ENCODE data around the gene ZMAT5.

The ZMAT5 gene

DNA sequence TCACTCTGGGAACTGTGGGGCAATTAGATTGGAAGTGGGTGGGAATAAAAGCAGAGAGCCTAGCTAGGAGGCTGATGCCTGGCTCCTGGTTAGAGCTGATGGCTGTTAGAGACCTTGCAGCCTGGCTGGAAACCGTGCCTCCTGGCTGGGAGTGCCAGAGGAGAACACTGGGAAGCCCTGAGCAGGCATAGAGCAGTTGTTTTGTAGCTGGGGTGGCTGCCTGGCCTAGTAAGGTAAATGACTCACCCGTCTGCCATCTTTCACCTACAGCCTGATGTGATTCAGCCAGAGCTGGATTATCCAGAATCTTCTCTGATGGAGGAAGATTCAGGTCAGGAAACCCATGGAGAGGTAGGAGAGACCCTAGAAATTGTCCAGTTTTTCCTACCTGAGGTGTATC, 6.4 kb upstream of the ZMAT5 start:
- Mint-ChIP-seq H3K27me3 (ENCODE audit: low read depth) (no peaks in the 10 kb centered on the region), H3K27ac (no peak overlapping the region), H3K9me3 (no peaks in the 10 kb centered on the region), H3K4me3 (no peak overlapping the region), H3K36me3 (ENCODE audit: low read depth) (peaks cover 20% of the 10 kb centered on the region), H3K4me1 (peaks cover 3% of the 10 kb centered on the region)
- TF ChIP-seq, protein P1, sequence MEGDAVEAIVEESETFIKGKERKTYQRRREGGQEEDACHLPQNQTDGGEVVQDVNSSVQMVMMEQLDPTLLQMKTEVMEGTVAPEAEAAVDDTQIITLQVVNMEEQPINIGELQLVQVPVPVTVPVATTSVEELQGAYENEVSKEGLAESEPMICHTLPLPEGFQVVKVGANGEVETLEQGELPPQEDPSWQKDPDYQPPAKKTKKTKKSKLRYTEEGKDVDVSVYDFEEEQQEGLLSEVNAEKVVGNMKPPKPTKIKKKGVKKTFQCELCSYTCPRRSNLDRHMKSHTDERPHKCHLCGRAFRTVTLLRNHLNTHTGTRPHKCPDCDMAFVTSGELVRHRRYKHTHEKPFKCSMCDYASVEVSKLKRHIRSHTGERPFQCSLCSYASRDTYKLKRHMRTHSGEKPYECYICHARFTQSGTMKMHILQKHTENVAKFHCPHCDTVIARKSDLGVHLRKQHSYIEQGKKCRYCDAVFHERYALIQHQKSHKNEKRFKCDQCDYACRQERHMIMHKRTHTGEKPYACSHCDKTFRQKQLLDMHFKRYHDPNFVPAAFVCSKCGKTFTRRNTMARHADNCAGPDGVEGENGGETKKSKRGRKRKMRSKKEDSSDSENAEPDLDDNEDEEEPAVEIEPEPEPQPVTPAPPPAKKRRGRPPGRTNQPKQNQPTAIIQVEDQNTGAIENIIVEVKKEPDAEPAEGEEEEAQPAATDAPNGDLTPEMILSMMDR (IDR thresholded peaks at IDR 0.05; ENCODE audit: unreplicated experiment in 3 of 3): no peak

DNA sequence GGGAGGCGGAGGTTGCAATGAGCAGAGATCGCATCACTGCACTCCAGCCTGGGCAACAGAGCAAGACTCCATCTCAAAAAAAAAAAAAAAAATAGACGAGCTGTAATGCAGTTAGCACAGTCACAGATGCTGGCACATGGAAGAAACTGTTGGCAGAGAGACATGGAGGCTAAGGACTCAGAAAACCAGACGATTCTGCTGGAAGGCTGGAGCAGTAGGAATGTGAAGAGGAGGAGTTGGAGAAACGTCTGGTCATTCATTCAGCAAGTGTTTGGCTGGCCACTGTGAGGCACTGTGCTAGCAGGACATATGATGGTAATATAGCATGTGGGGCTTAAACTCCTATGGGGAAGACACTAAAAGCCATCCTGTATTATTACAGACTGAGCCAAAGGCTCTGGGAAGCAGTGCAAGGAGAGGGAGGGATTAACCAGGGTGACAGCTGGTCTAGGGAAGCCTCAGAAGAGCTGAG, 5.4 kb upstream of the ZMAT5 start:
- TF ChIP-seq, protein P1 (IDR thresholded peaks at IDR 0.05; ENCODE audit: unreplicated experiment in 3 of 3): no peak
- peak overlapping the region in 1 of 3 experiments; percentile 32 for H3K27ac Mint-ChIP-seq
- H3K27me3 Mint-ChIP-seq (ENCODE audit: low read depth): no peaks in the 10 kb centered on the region
- H3K4me3 Mint-ChIP-seq: peak overlapping the region in 2 of 3 experiments; percentile 31 to 32
- H3K36me3 Mint-ChIP-seq (ENCODE audit: low read depth): peaks cover 25% of the 10 kb centered on the region
- peaks cover 13% of the 10 kb centered on the region for H3K4me1 Mint-ChIP-seq
- no peaks in the 10 kb centered on the region for H3K9me3 Mint-ChIP-seq

DNA sequence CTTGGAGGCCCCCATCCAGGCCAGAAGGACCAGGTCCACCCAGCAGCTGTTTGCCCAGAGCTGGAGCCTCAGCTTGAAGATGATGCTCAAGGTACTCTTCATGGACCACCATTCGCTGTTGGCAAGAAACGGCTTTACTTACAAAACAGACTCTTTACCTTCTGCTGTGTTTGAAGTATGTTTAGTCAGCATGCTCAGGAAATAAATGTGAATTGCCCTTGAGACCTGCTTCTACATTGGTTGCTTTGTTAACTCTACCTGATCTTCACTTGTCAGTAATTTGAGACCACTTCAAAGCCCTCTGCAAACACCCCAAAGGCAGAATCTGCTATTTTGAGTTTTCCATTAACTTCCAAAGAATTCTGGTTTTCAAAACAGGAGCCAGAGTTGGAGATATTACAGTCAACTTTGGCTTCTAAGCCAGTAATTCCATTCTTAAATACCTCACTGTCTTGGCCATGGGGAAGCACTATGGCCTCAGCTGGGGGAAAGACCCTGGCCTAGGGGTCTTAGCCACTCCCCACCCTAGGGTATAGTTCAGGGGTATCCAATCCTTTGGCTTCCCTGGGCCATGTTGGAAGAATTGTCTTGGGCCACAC, 3.0 kb upstream of the ZMAT5 start:
- peaks cover 28% of the 10 kb centered on the region for H3K4me1 Mint-ChIP-seq
- TF ChIP-seq, protein P1 (IDR thresholded peaks at IDR 0.05; ENCODE audit: unreplicated experiment in 3 of 3): no peak
- peaks cover 25% of the 10 kb centered on the region for H3K36me3 Mint-ChIP-seq (ENCODE audit: low read depth)
- H3K9me3 Mint-ChIP-seq: no peaks in the 10 kb centered on the region
- H3K27ac Mint-ChIP-seq: no peak overlapping the region
- H3K27me3 Mint-ChIP-seq (ENCODE audit: low read depth): no peaks in the 10 kb centered on the region
- H3K4me3 Mint-ChIP-seq: peak overlapping the region; percentile 50 to 68 (median 61)

DNA sequence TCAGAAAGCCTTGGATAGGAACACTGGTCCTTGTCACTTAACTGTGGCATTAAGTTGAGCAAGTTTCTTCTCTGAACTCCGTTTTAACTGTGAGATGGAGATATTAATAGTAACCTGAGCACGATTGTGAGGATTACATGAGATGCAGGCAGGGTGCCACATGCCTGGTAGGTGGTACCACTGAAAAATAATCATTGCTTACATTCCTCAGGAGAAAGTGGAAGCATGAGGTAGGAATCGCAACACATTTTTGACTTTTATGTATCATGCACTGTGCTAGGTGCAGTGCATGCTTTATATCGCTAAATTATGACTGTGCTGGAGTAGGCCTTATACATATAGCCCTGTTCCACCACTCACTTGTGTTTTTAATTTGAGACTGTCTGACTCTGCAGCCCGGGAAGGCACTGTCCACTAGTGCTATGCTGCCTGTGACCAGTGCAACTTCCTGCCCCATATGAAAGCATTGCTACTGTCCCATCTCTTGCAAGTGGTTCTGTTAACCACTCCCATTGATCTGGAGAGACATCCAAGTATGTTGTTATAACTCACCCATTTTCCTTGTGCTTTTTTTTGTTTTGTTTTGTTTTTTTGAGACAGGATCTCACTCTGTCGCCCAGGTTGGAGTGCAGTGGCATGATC, 1.4 kb upstream of the ZMAT5 start:
- Mint-ChIP-seq H3K4me3 (peak overlapping the region; percentile 99 to 100 (median 99)), H3K27me3 (ENCODE audit: low read depth) (no peaks in the 10 kb centered on the region), H3K36me3 (ENCODE audit: low read depth) (peaks cover 25% of the 10 kb centered on the region), H3K4me1 (peaks cover 28% of the 10 kb centered on the region), H3K27ac (peak overlapping the region; percentile 98 to 99 (median 98)), H3K9me3 (no peaks in the 10 kb centered on the region)
- TF ChIP-seq, protein P1 (IDR thresholded peaks at IDR 0.05; ENCODE audit: unreplicated experiment in 3 of 3): no peak

DNA sequence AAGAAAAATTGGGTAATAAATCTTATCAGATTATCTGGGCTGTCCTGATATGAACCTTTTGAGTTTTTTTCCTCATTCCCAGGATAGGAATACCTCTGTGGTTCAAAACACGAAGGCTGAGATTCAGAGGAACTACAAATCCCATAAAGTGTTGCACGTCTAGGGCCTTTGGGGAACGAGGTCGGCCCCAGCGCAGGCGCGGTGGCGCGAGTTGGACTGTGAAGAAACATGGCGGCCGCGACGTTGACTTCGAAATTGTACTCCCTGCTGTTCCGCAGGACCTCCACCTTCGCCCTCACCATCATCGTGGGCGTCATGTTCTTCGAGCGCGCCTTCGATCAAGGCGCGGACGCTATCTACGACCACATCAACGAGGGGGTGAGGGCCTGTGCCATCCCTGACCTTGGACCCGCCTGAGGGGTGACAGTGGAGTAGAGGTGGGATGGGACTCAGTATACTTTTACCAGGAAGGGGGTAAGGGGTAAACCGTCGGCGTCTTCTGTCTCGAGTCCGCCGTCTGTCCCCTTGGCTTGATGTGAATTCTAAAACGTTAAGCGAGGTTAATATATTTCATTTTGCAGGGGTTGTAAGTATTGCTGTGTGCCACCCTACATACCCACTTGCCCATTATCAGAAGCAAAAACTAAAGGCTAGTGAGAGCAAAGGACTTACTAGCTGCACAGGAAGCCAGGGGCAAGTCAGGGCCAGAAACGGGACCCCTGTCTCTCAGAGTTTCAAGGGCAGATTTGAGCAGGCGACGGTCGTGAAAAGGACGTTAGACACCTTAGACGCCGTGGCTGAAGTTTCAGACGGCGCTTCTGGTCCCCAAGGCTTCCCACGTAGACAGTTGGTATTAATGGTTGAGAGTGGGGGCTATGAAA, 604 bp upstream of the ZMAT5 start, which contains the start of gene UQCR10:
UQCR10 (plus strand) TSS at position 199 of the 881 bp plus-strand sequence; CDS start at position 229, 30 bp downstream.
- no peaks in the 10 kb centered on the region for H3K9me3 Mint-ChIP-seq
- peaks cover 28% of the 10 kb centered on the region for H3K4me1 Mint-ChIP-seq

More for the DNA sequence above, 604 bp upstream of the ZMAT5 start, which contains the start of gene UQCR10:
- no peaks in the 10 kb centered on the region for H3K27me3 Mint-ChIP-seq (ENCODE audit: low read depth)
- TF ChIP-seq, protein P1 (IDR thresholded peaks at IDR 0.05; ENCODE audit: unreplicated experiment in 3 of 3): no peak
- H3K27ac Mint-ChIP-seq: peak within 1 kb of the TSS; percentile 98 to 99 (median 98)
- H3K36me3 Mint-ChIP-seq (ENCODE audit: low read depth): peaks cover 25% of the 10 kb centered on the region
- peak within 1 kb of the TSS; percentile 99 to 100 (median 99) for H3K4me3 Mint-ChIP-seq

All from nephron (organoid).